IMR-90 (cell line): ENCODE data around the gene HS3ST2.

Experiments
- BHLHE40 ChIP-seq: fragments of 150-350 bp; IDR thresholded peaks from 2 replicates; pipeline ENCODE4 v1.6.1; 2016; ENCODE audit warnings: mild to moderate bottlenecking, low read depth, low read length
- CEBPB ChIP-seq: IDR thresholded peaks from 2 replicates; pipeline ENCODE4 v1.6.1; 2012; ENCODE audit warnings: low read depth, low read length, improper control_type of control experiment
- CTCF ChIP-seq: conservative IDR thresholded peaks from 2 replicates; pipeline ENCODE4 v1.5.1; 2012; ENCODE audit warnings: mild to moderate bottlenecking, low read depth, low read length, improper control_type of control experiment
- ELK1 ChIP-seq: fragments of 150-350 bp; IDR thresholded peaks from 2 replicates; pipeline ENCODE4 v1.6.1; 2016; ENCODE audit warnings: low read depth, mild to moderate bottlenecking, low read length, moderate library complexity, borderline replicate concordance
- FOS ChIP-seq: fragments of 150-350 bp; IDR thresholded peaks from 2 replicates; pipeline ENCODE4 v1.6.1; 2016; ENCODE audit warnings: low read depth, low read length
- MAFK ChIP-seq: IDR thresholded peaks from 2 replicates; pipeline ENCODE4 v1.6.1; 2012; ENCODE audit warnings: low read depth, low read length, improper control_type of control experiment
- NFE2L2 ChIP-seq: fragments of 150-350 bp; IDR thresholded peaks from 2 replicates; pipeline ENCODE4 v1.6.1; 2016; ENCODE audit warnings: low read depth, mild to moderate bottlenecking, low read length
- POLR2A ChIP-seq: IDR thresholded peaks from 2 replicates; pipeline ENCODE4 v1.6.1; 2012; ENCODE audit warnings: mild to moderate bottlenecking, low read depth, low read length
- RAD21 ChIP-seq: IDR thresholded peaks from 2 replicates; pipeline ENCODE4 v1.6.1; 2012; ENCODE audit warnings: low read length, improper control_type of control experiment
- RFX5 ChIP-seq: IDR thresholded peaks from 2 replicates; pipeline ENCODE4 v1.8.0; 2012; ENCODE audit warnings: low read depth, mild to moderate bottlenecking, low read length, moderate library complexity
- SMC3 ChIP-seq: fragments of 150-350 bp; IDR thresholded peaks from 2 replicates; pipeline ENCODE4 v1.6.1; 2016; ENCODE audit warnings: low read depth, mild to moderate bottlenecking, antibody characterized with exemption, low read length, moderate library complexity
- USF2 ChIP-seq: fragments of 150-350 bp; IDR thresholded peaks from 2 replicates; pipeline ENCODE4 v1.6.1; 2017; ENCODE audit warnings: mild to moderate bottlenecking, antibody characterized with exemption, low read length, low read depth

- TF ChIP-seq CTCF = peak; percentile 53
- no peak for TF ChIP-seq CEBPB
- peak; percentile 26; the same call in 1 of the 2 replicates for TF ChIP-seq SMC3
- no peak for TF ChIP-seq BHLHE40
- no peak for TF ChIP-seq POLR2A
- peak; percentile 39; the same call in 1 of the 2 replicates for TF ChIP-seq RAD21
- no peak for TF ChIP-seq ELK1
- TF ChIP-seq USF2 = peak; percentile 50; the same call in 1 of the 2 replicates
- TF ChIP-seq RFX5 = no peak
- no peak for TF ChIP-seq FOS
- TF ChIP-seq NFE2L2 = no peak
- TF ChIP-seq MAFK = no peak
Measured at GRCh38 chr16:22948603-22949368, 134.8 kb downstream of the HS3ST2 start.
